ENCODE measurements around the gene ERC2. TPM values are rescaled to one million over a fixed set of nuclear protein-coding genes. Genes with fewer than 3 reads are reported as not detected.

Gene ERC2
- polyA plus RNA-seq, 3 donors from 2014 or later: not detected

GRCh38 chr3:55988905-55989304 lies 479.4 kb downstream of the ERC2 start:
- H3K36me3 Mint-ChIP-seq: no peaks in the 10 kb centered on the region
- no peak for DNase-seq
- H3K27me3 Mint-ChIP-seq (ENCODE audit: low read depth in 3 of 3): no peaks in the 10 kb centered on the region
- peaks cover 0 to 5% (median 0%) of the 10 kb centered on the region in 6 donors for H3K9me3 Mint-ChIP-seq
- no peak overlapping the region for H3K4me3 Mint-ChIP-seq
- H3K4me1 Mint-ChIP-seq: no peaks in the 10 kb centered on the region
- no peak overlapping the region for H3K27ac Mint-ChIP-seq

- Mint-ChIP-seq H3K4me1 (no peaks in the 10 kb centered on the region), H3K27ac (no peak overlapping the region)
- DNase-seq: no peak
These were observed 483.6 kb downstream of the ERC2 start for GRCh38 chr3:55984626-55985025.

GRCh38 chr3:55978953-55979352 lies 489.3 kb downstream of the ERC2 start:
- DNase-seq: no peak
- no peaks in the 10 kb centered on the region for H3K4me1 Mint-ChIP-seq
- peaks cover 0 to 9% (median 0%) of the 10 kb centered on the region in 6 donors for H3K9me3 Mint-ChIP-seq
- H3K27me3 Mint-ChIP-seq (ENCODE audit: low read depth in 3 of 3): no peaks in the 10 kb centered on the region
- no peak overlapping the region for H3K27ac Mint-ChIP-seq
- H3K36me3 Mint-ChIP-seq: no peaks in the 10 kb centered on the region
- no peak overlapping the region for H3K4me3 Mint-ChIP-seq

More at GRCh38 chr3:55984626-55985025, 483.6 kb downstream of the ERC2 start:
- Mint-ChIP-seq H3K9me3 (peaks cover 0 to 4% (median 0%) of the 10 kb centered on the region in 6 donors), H3K27me3 (ENCODE audit: low read depth in 3 of 3) (no peaks in the 10 kb centered on the region), H3K36me3 (no peaks in the 10 kb centered on the region), H3K4me3 (no peak overlapping the region)

GRCh38 chr3:55974421-55975165 lies 493.7 kb downstream of the ERC2 start:
- H3K27ac Mint-ChIP-seq: no peak overlapping the region
- peaks cover 0 to 3% (median 0%) of the 10 kb centered on the region in 3 donors for H3K27me3 Mint-ChIP-seq (ENCODE audit: low read depth in 3 of 3)
- no peak for DNase-seq
- no peaks in the 10 kb centered on the region for H3K36me3 Mint-ChIP-seq
- no peaks in the 10 kb centered on the region for H3K4me1 Mint-ChIP-seq
- H3K9me3 Mint-ChIP-seq: peaks cover 0 to 9% (median 5%) of the 10 kb centered on the region in 6 donors
- no peak overlapping the region for H3K4me3 Mint-ChIP-seq

- Mint-ChIP-seq H3K4me1 (no peaks in the 10 kb centered on the region), H3K36me3 (no peaks in the 10 kb centered on the region), H3K27me3 (ENCODE audit: low read depth in 3 of 3) (peaks cover 0 to 5% (median 2%) of the 10 kb centered on the region in 3 donors), H3K27ac (no peak overlapping the region), H3K9me3 (peaks cover 0 to 7% (median 5%) of the 10 kb centered on the region in 6 donors), H3K4me3 (no peak overlapping the region)
- no peak for DNase-seq
These were observed 498.6 kb downstream of the ERC2 start for GRCh38 chr3:55969634-55970033.

GRCh38 chr3:55968331-55968730 lies 499.9 kb downstream of the ERC2 start:
- Mint-ChIP-seq H3K27me3 (ENCODE audit: low read depth in 3 of 3) (peaks cover 0 to 5% (median 2%) of the 10 kb centered on the region in 3 donors), H3K36me3 (no peaks in the 10 kb centered on the region), H3K9me3 (peaks cover 0 to 7% (median 5%) of the 10 kb centered on the region in 6 donors), H3K27ac (no peak overlapping the region), H3K4me1 (no peaks in the 10 kb centered on the region), H3K4me3 (no peak overlapping the region)
- DNase-seq: no peak

- Mint-ChIP-seq H3K27ac (no peak overlapping the region), H3K4me1 (no peaks in the 10 kb centered on the region), H3K9me3 (peaks cover 0 to 11% (median 2%) of the 10 kb centered on the region in 6 donors), H3K27me3 (ENCODE audit: low read depth in 3 of 3) (peaks cover 0 to 4% (median 2%) of the 10 kb centered on the region in 3 donors), H3K4me3 (no peak overlapping the region), H3K36me3 (no peaks in the 10 kb centered on the region)
- DNase-seq: no peak
These were observed 501.7 kb downstream of the ERC2 start for GRCh38 chr3:55966566-55966965.

GRCh38 chr3:55965776-55966175 lies 502.5 kb downstream of the ERC2 start:
- Mint-ChIP-seq H3K36me3 (no peaks in the 10 kb centered on the region), H3K27me3 (ENCODE audit: low read depth in 3 of 3) (peaks cover 0 to 2% (median 2%) of the 10 kb centered on the region in 3 donors), H3K9me3 (peaks cover 0 to 16% (median 3%) of the 10 kb centered on the region in 6 donors), H3K4me3 (no peak overlapping the region), H3K27ac (no peak overlapping the region), H3K4me1 (no peaks in the 10 kb centered on the region)
- DNase-seq: no peak

GRCh38 chr3:55964491-55964985 lies 503.7 kb downstream of the ERC2 start:
- no peak overlapping the region for H3K27ac Mint-ChIP-seq
- H3K4me3 Mint-ChIP-seq: no peak overlapping the region
- DNase-seq: no peak
- H3K27me3 Mint-ChIP-seq (ENCODE audit: low read depth in 3 of 3): peaks cover 0 to 2% (median 2%) of the 10 kb centered on the region in 3 donors
- H3K36me3 Mint-ChIP-seq: no peaks in the 10 kb centered on the region
- peaks cover 0 to 16% (median 1%) of the 10 kb centered on the region in 6 donors for H3K9me3 Mint-ChIP-seq
- H3K4me1 Mint-ChIP-seq: no peaks in the 10 kb centered on the region

- DNase-seq: no peak
- Mint-ChIP-seq H3K4me3 (no peak overlapping the region), H3K36me3 (no peaks in the 10 kb centered on the region), H3K9me3 (peaks cover 0 to 16% (median 1%) of the 10 kb centered on the region in 6 donors), H3K27me3 (ENCODE audit: low read depth in 3 of 3) (peaks cover 0 to 2% (median 2%) of the 10 kb centered on the region in 3 donors), H3K27ac (no peak overlapping the region), H3K4me1 (no peaks in the 10 kb centered on the region)
These were observed 504.7 kb downstream of the ERC2 start for GRCh38 chr3:55963601-55964000.

- no peak overlapping the region for H3K27ac Mint-ChIP-seq
- H3K4me1 Mint-ChIP-seq: no peaks in the 10 kb centered on the region
- H3K27me3 Mint-ChIP-seq (ENCODE audit: low read depth in 3 of 3): no peaks in the 10 kb centered on the region
- DNase-seq: no peak
- H3K9me3 Mint-ChIP-seq: peaks cover 0 to 9% (median 3%) of the 10 kb centered on the region in 6 donors
- H3K36me3 Mint-ChIP-seq: no peaks in the 10 kb centered on the region
- no peak overlapping the region for H3K4me3 Mint-ChIP-seq
These were observed 508.7 kb downstream of the ERC2 start for GRCh38 chr3:55959471-55960080.

- Mint-ChIP-seq H3K4me3 (no peak overlapping the region), H3K36me3 (no peaks in the 10 kb centered on the region), H3K27ac (no peak overlapping the region), H3K4me1 (no peaks in the 10 kb centered on the region), H3K9me3 (peaks cover 0 to 9% (median 3%) of the 10 kb centered on the region in 6 donors), H3K27me3 (ENCODE audit: low read depth in 3 of 3) (no peaks in the 10 kb centered on the region)
- no peak for DNase-seq
These were observed 509.7 kb downstream of the ERC2 start for GRCh38 chr3:55958605-55959004.

- peaks cover 0 to 4% (median 0%) of the 10 kb centered on the region in 6 donors for H3K9me3 Mint-ChIP-seq
These were observed 512.3 kb downstream of the ERC2 start for GRCh38 chr3:55955891-55956477.

GRCh38 chr3:55951388-55951787 lies 516.9 kb downstream of the ERC2 start:
- H3K27ac Mint-ChIP-seq: no peak overlapping the region
- no peaks in the 10 kb centered on the region for H3K27me3 Mint-ChIP-seq (ENCODE audit: low read depth in 3 of 3)
- no peaks in the 10 kb centered on the region for H3K4me1 Mint-ChIP-seq
- H3K36me3 Mint-ChIP-seq: no peaks in the 10 kb centered on the region
- DNase-seq: no peak
- no peak overlapping the region for H3K4me3 Mint-ChIP-seq
- peaks cover 0 to 2% (median 0%) of the 10 kb centered on the region in 6 donors for H3K9me3 Mint-ChIP-seq

More at GRCh38 chr3:55955891-55956477, 512.3 kb downstream of the ERC2 start:
- Mint-ChIP-seq H3K27me3 (ENCODE audit: low read depth in 3 of 3) (no peaks in the 10 kb centered on the region), H3K4me3 (no peak overlapping the region), H3K4me1 (no peaks in the 10 kb centered on the region), H3K36me3 (no peaks in the 10 kb centered on the region), H3K27ac (no peak overlapping the region)
- no peak for DNase-seq
